GM12875 (cell line): Measurements from ENCODE around the gene ZNF701.
"Not testable (repeated sequence)": the region's sequence is repeated elsewhere in the genome, so short reads cannot be mapped to it uniquely, and the experiment has no call there.

Experiments
- H3K4me3 ChIP-seq: one replicate; pipeline ENCODE4 v1.5.1; 2011; ENCODE audit warnings: low read depth, low read length, control low read depth
- TF ChIP-seq, protein P1 (sequence below): IDR thresholded peaks from 2 replicates; pipeline ENCODE4 v1.5.1; 2011; ENCODE audit warnings: low read depth, mild to moderate bottlenecking, control low read depth, inconsistent platforms, low read length, moderate library complexity, borderline replicate concordance; ENCODE audit not compliant: insufficient read depth

Gene ZNF701

DNA sequence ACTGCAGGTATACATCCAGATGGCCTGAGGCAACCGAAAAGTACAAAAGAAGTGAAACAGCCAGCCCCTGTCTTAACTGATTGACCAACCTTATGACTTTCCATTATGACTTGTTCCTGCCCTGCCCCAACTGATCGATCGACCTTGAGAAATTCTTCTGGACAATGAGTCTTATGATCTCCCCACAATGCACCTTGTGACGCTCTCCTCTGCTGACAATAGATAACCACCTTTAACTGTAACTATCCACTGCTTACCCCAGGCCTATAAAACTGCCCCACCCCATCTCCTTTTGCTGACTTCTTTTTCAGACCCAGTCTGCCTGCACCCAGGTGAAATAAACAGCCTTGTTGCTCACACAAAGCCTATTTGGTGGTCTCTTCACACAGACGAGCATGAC is 56.8 kb downstream of the ZNF701 start:
- TF ChIP-seq, protein P1, sequence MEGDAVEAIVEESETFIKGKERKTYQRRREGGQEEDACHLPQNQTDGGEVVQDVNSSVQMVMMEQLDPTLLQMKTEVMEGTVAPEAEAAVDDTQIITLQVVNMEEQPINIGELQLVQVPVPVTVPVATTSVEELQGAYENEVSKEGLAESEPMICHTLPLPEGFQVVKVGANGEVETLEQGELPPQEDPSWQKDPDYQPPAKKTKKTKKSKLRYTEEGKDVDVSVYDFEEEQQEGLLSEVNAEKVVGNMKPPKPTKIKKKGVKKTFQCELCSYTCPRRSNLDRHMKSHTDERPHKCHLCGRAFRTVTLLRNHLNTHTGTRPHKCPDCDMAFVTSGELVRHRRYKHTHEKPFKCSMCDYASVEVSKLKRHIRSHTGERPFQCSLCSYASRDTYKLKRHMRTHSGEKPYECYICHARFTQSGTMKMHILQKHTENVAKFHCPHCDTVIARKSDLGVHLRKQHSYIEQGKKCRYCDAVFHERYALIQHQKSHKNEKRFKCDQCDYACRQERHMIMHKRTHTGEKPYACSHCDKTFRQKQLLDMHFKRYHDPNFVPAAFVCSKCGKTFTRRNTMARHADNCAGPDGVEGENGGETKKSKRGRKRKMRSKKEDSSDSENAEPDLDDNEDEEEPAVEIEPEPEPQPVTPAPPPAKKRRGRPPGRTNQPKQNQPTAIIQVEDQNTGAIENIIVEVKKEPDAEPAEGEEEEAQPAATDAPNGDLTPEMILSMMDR = no peak
- H3K4me3 ChIP-seq = no peak overlapping the region

DNA sequence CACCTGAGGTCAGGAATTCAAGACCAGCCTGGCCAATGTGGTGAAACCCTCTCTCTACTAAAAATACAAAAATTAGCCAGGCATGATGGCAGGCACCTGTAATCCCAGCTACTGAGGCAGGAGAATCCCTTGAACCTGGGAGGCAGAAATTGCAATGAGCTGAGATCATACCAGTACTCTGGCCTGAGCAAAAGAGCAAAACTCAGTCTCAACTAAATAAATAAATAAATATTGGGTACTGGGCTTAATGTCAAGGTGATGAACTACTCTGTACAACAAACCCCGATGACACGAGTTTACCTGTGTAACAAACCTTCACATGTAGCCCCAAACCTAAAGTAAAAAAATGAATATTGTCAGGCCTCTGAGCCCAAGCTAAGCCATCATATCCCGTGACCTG is 57.4 kb downstream of the ZNF701 start:
- H3K4me3 ChIP-seq = not testable (repeated sequence)

DNA sequence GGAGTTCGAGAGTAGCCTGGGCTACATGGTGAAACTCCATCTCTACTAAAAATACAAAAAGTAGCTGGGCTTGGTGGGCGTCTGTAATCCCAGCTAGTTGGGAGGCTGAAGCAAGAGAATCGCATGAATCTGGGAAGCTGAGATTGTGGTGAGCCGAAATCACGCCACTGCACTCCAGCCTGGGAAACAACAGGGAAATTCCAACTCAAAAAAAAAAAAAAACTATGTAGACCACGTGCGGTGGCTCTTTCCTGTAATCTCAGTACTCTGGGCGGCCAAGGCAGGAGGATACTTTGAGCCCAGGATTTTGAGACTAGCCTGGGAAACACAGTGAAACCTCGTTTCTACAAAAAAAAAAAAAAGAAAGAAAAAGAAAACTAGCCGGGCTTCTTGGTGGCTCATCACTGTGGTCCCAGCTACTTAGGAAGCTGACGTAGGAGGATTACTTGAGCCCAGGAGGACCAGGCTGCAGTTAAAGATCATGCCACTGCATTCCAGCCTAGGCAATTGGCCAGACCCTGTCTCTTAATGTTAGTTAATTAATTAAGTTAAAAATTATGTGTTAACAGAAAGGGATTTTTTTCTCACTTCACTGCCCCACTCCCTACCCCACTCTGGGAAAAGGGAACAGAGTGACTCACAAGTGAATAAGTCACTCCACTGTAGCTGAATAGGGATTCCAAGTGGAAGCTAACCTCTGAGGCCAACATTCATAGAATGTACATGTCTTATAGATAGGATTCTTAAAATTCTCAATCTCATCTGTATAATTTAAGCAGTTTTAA is 65.9 kb downstream of the ZNF701 start:
- TF ChIP-seq, protein P1 = no peak
- no peak overlapping the region for H3K4me3 ChIP-seq
